Liver (tissue), 9 donors: ENCODE data around the gene ORC5. TPM values are rescaled to one million over a fixed set of nuclear protein-coding genes. Genes with fewer than 3 reads are reported as not detected.

Experiments
- DNase-seq: peaks from one replicate; pipeline ENCODE4 v3.0.0-alpha.2; 2017; ENCODE audit warnings: low spot score
- H3K27ac ChIP-seq, 2 donors: one replicate each; pipeline ENCODE4 v1.7.0; 2013; ENCODE audit warnings: inconsistent platforms in 2 of 2, low read length in 2 of 2, control low read depth in 1 of 2, low read depth in 1 of 2, mild to moderate bottlenecking in 1 of 2
- H3K27me3 ChIP-seq, 4 donors: one replicate each; pipeline versions ENCODE4 v1.6.1 to v1.7.0; 2013; ENCODE audit warnings: low read length in 3 of 4, inconsistent platforms in 1 of 4, mild to moderate bottlenecking in 1 of 4, moderate library complexity in 1 of 4; ENCODE audit not compliant: control insufficient read depth in 4 of 4, insufficient read depth in 4 of 4
- H3K36me3 ChIP-seq, 4 donors: one replicate each; pipeline versions ENCODE4 v1.6.1 to v1.7.0; 2013; ENCODE audit warnings: low read length in 3 of 4, mild to moderate bottlenecking in 3 of 4, low read depth in 1 of 4, moderate library complexity in 1 of 4; ENCODE audit not compliant: control insufficient read depth in 4 of 4, insufficient read depth in 3 of 4
- H3K4me1 ChIP-seq, 4 donors: one replicate each; pipeline versions ENCODE4 v1.6.1 to v1.7.0; 2013; ENCODE audit warnings: low read length in 3 of 4, mild to moderate bottlenecking in 3 of 4, moderate library complexity in 1 of 4; ENCODE audit not compliant: control insufficient read depth in 4 of 4, insufficient read depth in 4 of 4
- H3K4me3 ChIP-seq, 3 donors: one replicate each; pipeline versions ENCODE4 v1.6.1 to v1.7.0; 2013; ENCODE audit warnings: low read length in 3 of 3, control low read depth in 1 of 3, low read depth in 1 of 3, mild to moderate bottlenecking in 1 of 3
- H3K9ac ChIP-seq, 2 donors: one replicate each; pipeline ENCODE4 v1.7.0; 2013; ENCODE audit warnings: low read length in 2 of 2, mild to moderate bottlenecking in 2 of 2, moderate library complexity in 2 of 2, control low read depth in 1 of 2, low read depth in 1 of 2
- H3K9me3 ChIP-seq, 4 donors: one replicate each; pipeline versions ENCODE4 v1.6.1 to v1.7.0; 2013; ENCODE audit warnings: low read length in 3 of 4; ENCODE audit not compliant: control insufficient read depth in 4 of 4
- FOXA1 ChIP-seq: IDR thresholded peaks from 2 replicates; pipeline ENCODE4 v1.6.1; 2016; ENCODE audit warnings: antibody characterized with exemption
- FOXA2 ChIP-seq: IDR thresholded peaks from 2 replicates; pipeline ENCODE4 v1.6.1; 2016; ENCODE audit warnings: antibody characterized with exemption
- GABPA ChIP-seq, 2 donors: IDR thresholded peaks in 1 of 2; conservative IDR thresholded peaks in 1 of 2; 2 replicates each; pipeline ENCODE4 v1.6.1; 2016; ENCODE audit warnings: antibody characterized with exemption in 2 of 2, mild to moderate bottlenecking in 1 of 2, moderate library complexity in 1 of 2
- HNF4A ChIP-seq, 2 donors: conservative IDR thresholded peaks; 2 replicates each; pipeline ENCODE4 v1.6.1; 2016; ENCODE audit warnings: antibody characterized with exemption in 2 of 2, mild to moderate bottlenecking in 2 of 2
- HNF4G ChIP-seq: IDR thresholded peaks from 2 replicates; pipeline ENCODE4 v1.6.1; 2016; ENCODE audit warnings: antibody characterized with exemption
- JUND ChIP-seq, 2 donors: IDR thresholded peaks; 2 replicates each; pipeline ENCODE4 v1.6.1; 2016; ENCODE audit warnings: antibody characterized with exemption in 2 of 2
- NR2F2 ChIP-seq: IDR thresholded peaks from 2 replicates; pipeline ENCODE4 v1.6.1; 2016; ENCODE audit warnings: antibody characterized with exemption
- RAD21 ChIP-seq, 2 donors: IDR thresholded peaks; 2 replicates each; pipeline ENCODE4 v1.6.1; 2016; ENCODE audit warnings: antibody characterized with exemption in 2 of 2, mild to moderate bottlenecking in 2 of 2
- RXRA ChIP-seq, 2 donors: IDR thresholded peaks; 2 replicates each; pipeline ENCODE4 v1.6.1; 2017 to 2018; ENCODE audit warnings: antibody characterized with exemption in 2 of 2, mild to moderate bottlenecking in 1 of 2
- SP1 ChIP-seq: IDR thresholded peaks from 2 replicates; pipeline ENCODE4 v1.6.1; 2018; ENCODE audit warnings: antibody characterized with exemption, mild to moderate bottlenecking
- TAF1 ChIP-seq: conservative IDR thresholded peaks from 2 replicates; pipeline ENCODE4 v1.6.1; 2016; ENCODE audit warnings: antibody characterized with exemption, mild to moderate bottlenecking
- YY1 ChIP-seq: IDR thresholded peaks from 2 replicates; pipeline ENCODE4 v1.6.1; 2016; ENCODE audit warnings: antibody characterized with exemption, mild to moderate bottlenecking
- WGBS: extraction: QIAGEN DNeasy Blood & Tissue Kit; methylation state at CpG from one replicate; pipeline ENCODE4 v1.1.7; 2013; 5-methylcytosine and 5-hydroxymethylcytosine counted together
- polyA plus RNA-seq, 2 donors: library from polyadenylated mRNA; stranded (reverse) in 1 of 2; unstranded in 1 of 2; fragments of 200-250 nt in 1 of 2; fragments of >200 nt in 1 of 2; fragmentation: Nextera tagmentation in 1 of 2; extraction: Ambion mirVana in 1 of 2; gene quantifications; one replicate each; pipeline versions ENCODE4 v1.2.1 to v1.2.3, GENCODE V29; 2013 to 2015
- total RNA-seq, 2 donors: library from RNA; depleted of rRNA; stranded (reverse); fragments of >200 nt; gene quantifications; one replicate each; pipeline ENCODE4 v1.2.3, GENCODE V29; 2014
- TF ChIP-seq, protein P1 (sequence below): IDR thresholded peaks from 2 replicates; pipeline ENCODE4 v1.6.1; 2016; ENCODE audit warnings: antibody characterized with exemption
- TF ChIP-seq, protein P2 (sequence below): IDR thresholded peaks from 2 replicates; pipeline ENCODE4 v1.6.1; 2016; ENCODE audit warnings: antibody characterized with exemption
- TF ChIP-seq, protein P3 (sequence below): IDR thresholded peaks from 2 replicates; pipeline ENCODE4 v1.6.1; 2016; ENCODE audit warnings: antibody characterized with exemption, mild to moderate bottlenecking
- TF ChIP-seq, protein P4 (sequence below): IDR thresholded peaks from 2 replicates; pipeline ENCODE4 v1.6.1; 2016; ENCODE audit warnings: antibody characterized with exemption
- TF ChIP-seq, protein P5 (sequence below): fragments of 150-350 bp; IDR thresholded peaks from 2 replicates; pipeline ENCODE4 v1.5.1; 2017; ENCODE audit warnings: improper control_type of control experiment, low read depth, low read length; ENCODE audit not compliant: missing input control
- donor health status: healthy.
- donor health status: healthy.
- donor health status: healthy.
- donor health status: healthy.
- donor health status: healthy.

ORC5 gene
- total and polyA plus RNA-seq, 4 donors = 8.4 to 20.7 (median 11.5) TPM

DNA sequence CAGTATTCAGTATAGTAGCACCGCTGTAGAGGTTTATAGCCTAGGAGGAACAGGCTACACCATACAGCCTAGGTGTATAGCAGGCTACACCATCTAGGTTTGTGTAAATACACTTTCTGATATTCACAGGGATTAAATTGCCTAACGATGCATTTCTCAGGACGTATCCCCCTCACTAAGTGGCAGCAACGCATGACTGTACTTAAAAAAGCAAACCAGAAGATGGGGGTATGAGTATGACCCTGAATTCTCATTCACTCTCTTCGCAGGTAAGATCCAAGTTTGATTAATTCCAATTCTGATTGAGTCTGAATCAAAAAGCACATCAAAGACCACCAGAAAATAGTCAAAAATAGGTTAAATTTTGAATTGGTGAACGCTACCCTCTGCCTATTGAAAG, 972 bp downstream of the ORC5 start:
- Histone ChIP-seq H3K4me3 (peak overlapping the region; percentile 69 to 88 (median 78)), H3K4me1 (peaks cover 4 to 22% (median 17%) of the 10 kb centered on the region in 4 donors), H3K9ac (peak overlapping the region; percentile 33 to 73), H3K36me3 (peaks cover 0 to 13% (median 11%) of the 10 kb centered on the region in 4 donors), H3K27me3 (no peaks in the 10 kb centered on the region), H3K27ac (peak overlapping the region in 1 of 2 donors; percentile 56), H3K9me3 (no peaks in the 10 kb centered on the region)
- TF ChIP-seq, protein P1, sequence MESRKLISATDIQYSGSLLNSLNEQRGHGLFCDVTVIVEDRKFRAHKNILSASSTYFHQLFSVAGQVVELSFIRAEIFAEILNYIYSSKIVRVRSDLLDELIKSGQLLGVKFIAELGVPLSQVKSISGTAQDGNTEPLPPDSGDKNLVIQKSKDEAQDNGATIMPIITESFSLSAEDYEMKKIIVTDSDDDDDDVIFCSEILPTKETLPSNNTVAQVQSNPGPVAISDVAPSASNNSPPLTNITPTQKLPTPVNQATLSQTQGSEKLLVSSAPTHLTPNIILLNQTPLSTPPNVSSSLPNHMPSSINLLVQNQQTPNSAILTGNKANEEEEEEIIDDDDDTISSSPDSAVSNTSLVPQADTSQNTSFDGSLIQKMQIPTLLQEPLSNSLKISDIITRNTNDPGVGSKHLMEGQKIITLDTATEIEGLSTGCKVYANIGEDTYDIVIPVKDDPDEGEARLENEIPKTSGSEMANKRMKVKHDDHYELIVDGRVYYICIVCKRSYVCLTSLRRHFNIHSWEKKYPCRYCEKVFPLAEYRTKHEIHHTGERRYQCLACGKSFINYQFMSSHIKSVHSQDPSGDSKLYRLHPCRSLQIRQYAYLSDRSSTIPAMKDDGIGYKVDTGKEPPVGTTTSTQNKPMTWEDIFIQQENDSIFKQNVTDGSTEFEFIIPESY = no peak
- no peak for TF ChIP-seq NR2F2
- TF ChIP-seq SP1 = no peak
- TF ChIP-seq, protein P2, sequence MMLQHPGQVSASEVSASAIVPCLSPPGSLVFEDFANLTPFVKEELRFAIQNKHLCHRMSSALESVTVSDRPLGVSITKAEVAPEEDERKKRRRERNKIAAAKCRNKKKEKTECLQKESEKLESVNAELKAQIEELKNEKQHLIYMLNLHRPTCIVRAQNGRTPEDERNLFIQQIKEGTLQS = no peak
- 30% methylated on average over 6 of the region's 6 CpGs for WGBS
- DNase-seq = no peak

DNA sequence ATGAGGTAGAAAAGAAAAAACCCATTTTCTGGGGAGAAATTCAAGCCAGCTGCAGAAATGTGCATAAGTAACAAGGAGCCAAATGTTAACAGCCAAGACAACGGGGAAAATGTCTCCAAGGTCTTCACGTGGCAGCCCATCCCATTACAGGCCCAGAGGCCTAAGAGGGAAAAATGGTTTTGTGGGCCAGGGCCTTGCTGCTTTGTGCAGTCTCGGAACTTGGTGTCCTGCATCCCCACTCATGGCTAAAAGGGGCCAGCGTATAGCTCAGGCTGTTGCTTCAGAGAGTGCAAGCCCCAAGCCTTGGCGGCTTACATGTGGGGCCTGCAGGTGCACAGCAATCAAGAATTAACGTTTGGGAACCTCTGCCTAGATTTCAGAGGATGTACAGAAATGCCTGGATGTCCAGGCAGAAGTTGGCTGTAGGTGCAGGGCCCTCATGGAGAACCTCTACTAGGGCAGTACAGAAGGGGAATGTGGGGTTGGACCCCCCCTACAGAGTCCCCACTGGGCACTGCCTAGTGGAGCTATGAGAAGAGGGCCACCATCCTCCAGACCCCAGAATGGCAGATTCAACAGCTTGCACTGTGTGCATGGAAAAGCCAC, 9.0 kb downstream of the ORC5 start:
- no peaks in the 10 kb centered on the region for H3K9me3 ChIP-seq
- H3K9ac ChIP-seq = no peak overlapping the region
- 96% methylated on average over 6 of the region's 6 CpGs for WGBS
- H3K4me1 ChIP-seq = no peaks in the 10 kb centered on the region
- peaks cover 3 to 57% (median 45%) of the 10 kb centered on the region in 4 donors for H3K36me3 ChIP-seq
- H3K4me3 ChIP-seq = no peak overlapping the region
- TF ChIP-seq HNF4G (no peak), GABPA (IDR thresholded peaks at IDR 0.05 in 1 of 2, conservative IDR thresholded peaks at IDR 0.05 in 1 of 2) (no peak), RAD21 (IDR thresholded peaks at IDR 0.05) (no peak), JUND (IDR thresholded peaks at IDR 0.05) (no peak), NR2F2 (no peak), FOXA2 (no peak), SP1 (no peak), HNF4A (conservative IDR thresholded peaks at IDR 0.05) (no peak), TAF1 (no peak), FOXA1 (no peak), YY1 (no peak), RXRA (IDR thresholded peaks at IDR 0.05) (no peak)
- TF ChIP-seq, protein P2 = no peak
- TF ChIP-seq, protein P3, sequence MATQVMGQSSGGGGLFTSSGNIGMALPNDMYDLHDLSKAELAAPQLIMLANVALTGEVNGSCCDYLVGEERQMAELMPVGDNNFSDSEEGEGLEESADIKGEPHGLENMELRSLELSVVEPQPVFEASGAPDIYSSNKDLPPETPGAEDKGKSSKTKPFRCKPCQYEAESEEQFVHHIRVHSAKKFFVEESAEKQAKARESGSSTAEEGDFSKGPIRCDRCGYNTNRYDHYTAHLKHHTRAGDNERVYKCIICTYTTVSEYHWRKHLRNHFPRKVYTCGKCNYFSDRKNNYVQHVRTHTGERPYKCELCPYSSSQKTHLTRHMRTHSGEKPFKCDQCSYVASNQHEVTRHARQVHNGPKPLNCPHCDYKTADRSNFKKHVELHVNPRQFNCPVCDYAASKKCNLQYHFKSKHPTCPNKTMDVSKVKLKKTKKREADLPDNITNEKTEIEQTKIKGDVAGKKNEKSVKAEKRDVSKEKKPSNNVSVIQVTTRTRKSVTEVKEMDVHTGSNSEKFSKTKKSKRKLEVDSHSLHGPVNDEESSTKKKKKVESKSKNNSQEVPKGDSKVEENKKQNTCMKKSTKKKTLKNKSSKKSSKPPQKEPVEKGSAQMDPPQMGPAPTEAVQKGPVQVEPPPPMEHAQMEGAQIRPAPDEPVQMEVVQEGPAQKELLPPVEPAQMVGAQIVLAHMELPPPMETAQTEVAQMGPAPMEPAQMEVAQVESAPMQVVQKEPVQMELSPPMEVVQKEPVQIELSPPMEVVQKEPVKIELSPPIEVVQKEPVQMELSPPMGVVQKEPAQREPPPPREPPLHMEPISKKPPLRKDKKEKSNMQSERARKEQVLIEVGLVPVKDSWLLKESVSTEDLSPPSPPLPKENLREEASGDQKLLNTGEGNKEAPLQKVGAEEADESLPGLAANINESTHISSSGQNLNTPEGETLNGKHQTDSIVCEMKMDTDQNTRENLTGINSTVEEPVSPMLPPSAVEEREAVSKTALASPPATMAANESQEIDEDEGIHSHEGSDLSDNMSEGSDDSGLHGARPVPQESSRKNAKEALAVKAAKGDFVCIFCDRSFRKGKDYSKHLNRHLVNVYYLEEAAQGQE = no peak
- TF ChIP-seq, protein P1 = no peak
- TF ChIP-seq, protein P4, sequence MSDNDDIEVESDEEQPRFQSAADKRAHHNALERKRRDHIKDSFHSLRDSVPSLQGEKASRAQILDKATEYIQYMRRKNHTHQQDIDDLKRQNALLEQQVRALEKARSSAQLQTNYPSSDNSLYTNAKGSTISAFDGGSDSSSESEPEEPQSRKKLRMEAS = no peak
- TF ChIP-seq, protein P5, sequence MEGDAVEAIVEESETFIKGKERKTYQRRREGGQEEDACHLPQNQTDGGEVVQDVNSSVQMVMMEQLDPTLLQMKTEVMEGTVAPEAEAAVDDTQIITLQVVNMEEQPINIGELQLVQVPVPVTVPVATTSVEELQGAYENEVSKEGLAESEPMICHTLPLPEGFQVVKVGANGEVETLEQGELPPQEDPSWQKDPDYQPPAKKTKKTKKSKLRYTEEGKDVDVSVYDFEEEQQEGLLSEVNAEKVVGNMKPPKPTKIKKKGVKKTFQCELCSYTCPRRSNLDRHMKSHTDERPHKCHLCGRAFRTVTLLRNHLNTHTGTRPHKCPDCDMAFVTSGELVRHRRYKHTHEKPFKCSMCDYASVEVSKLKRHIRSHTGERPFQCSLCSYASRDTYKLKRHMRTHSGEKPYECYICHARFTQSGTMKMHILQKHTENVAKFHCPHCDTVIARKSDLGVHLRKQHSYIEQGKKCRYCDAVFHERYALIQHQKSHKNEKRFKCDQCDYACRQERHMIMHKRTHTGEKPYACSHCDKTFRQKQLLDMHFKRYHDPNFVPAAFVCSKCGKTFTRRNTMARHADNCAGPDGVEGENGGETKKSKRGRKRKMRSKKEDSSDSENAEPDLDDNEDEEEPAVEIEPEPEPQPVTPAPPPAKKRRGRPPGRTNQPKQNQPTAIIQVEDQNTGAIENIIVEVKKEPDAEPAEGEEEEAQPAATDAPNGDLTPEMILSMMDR = no peak
- H3K27me3 ChIP-seq = no peaks in the 10 kb centered on the region
- no peak for DNase-seq
- no peak overlapping the region for H3K27ac ChIP-seq
